Upper lobe of left lung (tissue), 6 donors: ENCODE measurements around the gene EVL. TPM values are rescaled to one million over a fixed set of nuclear protein-coding genes. Genes with fewer than 3 reads are reported as not detected.

ENCODE experiments used
- ATAC-seq, 2 donors: fragments of 200-7000 bp; cut with Tn5 transposase; one replicate each; pipeline ENCODE4 v1.9.1; 2022; ENCODE audit warnings: mild to moderate bottlenecking in 2 of 2, moderate library complexity in 2 of 2; ENCODE audit not compliant: low FRiP score in 2 of 2
- DNase-seq, 2 donors: peaks; one replicate each; pipeline ENCODE4 v3.0.0-alpha.2; 2019 to 2020
- H3K27ac ChIP-seq, 4 donors: fragments of 200-600 bp; sonication (generic); one replicate each; pipeline ENCODE4 v1.5.1; 2016 to 2019
- H3K27me3 ChIP-seq, 4 donors: fragments of 200-600 bp; sonication (generic); one replicate each; pipeline ENCODE4 v1.5.1; 2017 to 2019
- H3K36me3 ChIP-seq, 4 donors: fragments of 200-600 bp; sonication (generic); one replicate each; pipeline ENCODE4 v1.5.1; 2016 to 2019
- H3K4me1 ChIP-seq, 4 donors: fragments of 200-600 bp; sonication (generic); one replicate each; pipeline ENCODE4 v1.5.1; 2018 to 2019
- H3K4me3 ChIP-seq, 4 donors: fragments of 200-600 bp; sonication (generic); one replicate each; pipeline ENCODE4 v1.5.1; 2017 to 2019; ENCODE audit warnings: mild to moderate bottlenecking in 2 of 4, moderate library complexity in 1 of 4
- H3K9me3 ChIP-seq, 4 donors: fragments of 200-600 bp; sonication (generic); one replicate each; pipeline ENCODE4 v1.5.1; 2018 to 2019
- EP300 ChIP-seq, 4 donors: sonication (generic); formaldehyde crosslinking; IDR thresholded peaks; one replicate each; pipeline ENCODE4 v1.5.1; 2017; ENCODE audit warnings: antibody characterized with exemption in 4 of 4, control low read depth in 2 of 4
- POLR2A ChIP-seq, 4 donors: fragments of 450-650 bp; IDR thresholded peaks; one replicate each; pipeline ENCODE4 v1.5.1; 2016 to 2017; ENCODE audit warnings: antibody characterized with exemption in 4 of 4, mild to moderate bottlenecking in 2 of 4
- POLR2AphosphoS5 ChIP-seq, 2 donors: sonication (generic); formaldehyde crosslinking; IDR thresholded peaks; one replicate each; pipeline ENCODE4 v1.5.1; 2017; ENCODE audit warnings: antibody characterized with exemption in 2 of 2
- WGBS, 2 donors: methylation state at CpG; one replicate each; pipeline ENCODE4 v1.1.5; 2017 to 2018; 5-methylcytosine and 5-hydroxymethylcytosine counted together
- total RNA-seq, 6 donors: library from RNA; depleted of rRNA in 4 of 6; stranded (reverse); fragments of >200 nt in 4 of 6; gene quantifications; one replicate each; pipeline versions ENCODE4 v1.1.0 to v1.2.1, GENCODE V29; 2016 to 2021
- TF ChIP-seq, protein P1 (sequence below), 6 experiments: fragments of 450-650 bp in 4 of 6; fragments of 200-600 bp in 2 of 6; sonication (generic) in 2 of 6; IDR thresholded peaks; one replicate each; pipeline ENCODE4 v1.5.1; 2016 to 2019; ENCODE audit warnings: antibody characterized with exemption in 6 of 6
- donor health status: DM: no; HTN: no; CAD: no; lungs with moderate emphysema.
- donor health status: DM: no; HTN: yes; CAD: no; lungs with severe emphysema.

Gene EVL
- total RNA-seq, 6 donors from 2014 or later, result 69.6 to 222 (median 140) TPM

- Histone ChIP-seq H3K9me3 (no peaks in the 10 kb centered on the region), H3K27ac (no peak overlapping the region), H3K4me3 (peak overlapping the region in 3 of 4 donors; percentile 24 to 41 (median 40)), H3K36me3 (no peaks in the 10 kb centered on the region), H3K4me1 (peaks cover 7 to 11% (median 10%) of the 10 kb centered on the region in 4 donors), H3K27me3 (no peaks in the 10 kb centered on the region)
- WGBS, 2 donors, result no CpG with 5 or more reads among the region's 16 CpGs
- TF ChIP-seq, protein P1, sequence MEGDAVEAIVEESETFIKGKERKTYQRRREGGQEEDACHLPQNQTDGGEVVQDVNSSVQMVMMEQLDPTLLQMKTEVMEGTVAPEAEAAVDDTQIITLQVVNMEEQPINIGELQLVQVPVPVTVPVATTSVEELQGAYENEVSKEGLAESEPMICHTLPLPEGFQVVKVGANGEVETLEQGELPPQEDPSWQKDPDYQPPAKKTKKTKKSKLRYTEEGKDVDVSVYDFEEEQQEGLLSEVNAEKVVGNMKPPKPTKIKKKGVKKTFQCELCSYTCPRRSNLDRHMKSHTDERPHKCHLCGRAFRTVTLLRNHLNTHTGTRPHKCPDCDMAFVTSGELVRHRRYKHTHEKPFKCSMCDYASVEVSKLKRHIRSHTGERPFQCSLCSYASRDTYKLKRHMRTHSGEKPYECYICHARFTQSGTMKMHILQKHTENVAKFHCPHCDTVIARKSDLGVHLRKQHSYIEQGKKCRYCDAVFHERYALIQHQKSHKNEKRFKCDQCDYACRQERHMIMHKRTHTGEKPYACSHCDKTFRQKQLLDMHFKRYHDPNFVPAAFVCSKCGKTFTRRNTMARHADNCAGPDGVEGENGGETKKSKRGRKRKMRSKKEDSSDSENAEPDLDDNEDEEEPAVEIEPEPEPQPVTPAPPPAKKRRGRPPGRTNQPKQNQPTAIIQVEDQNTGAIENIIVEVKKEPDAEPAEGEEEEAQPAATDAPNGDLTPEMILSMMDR (IDR thresholded peaks at IDR 0.05), result no peak
- TF ChIP-seq POLR2A (IDR thresholded peaks at IDR 0.05), result no peak
- no peak for DNase-seq
- peak in 1 of 2 donors; percentile 3 for ATAC-seq
These were observed 100.7 kb downstream of the EVL start for GRCh38 chr14:100165831-100166440.

DNA sequence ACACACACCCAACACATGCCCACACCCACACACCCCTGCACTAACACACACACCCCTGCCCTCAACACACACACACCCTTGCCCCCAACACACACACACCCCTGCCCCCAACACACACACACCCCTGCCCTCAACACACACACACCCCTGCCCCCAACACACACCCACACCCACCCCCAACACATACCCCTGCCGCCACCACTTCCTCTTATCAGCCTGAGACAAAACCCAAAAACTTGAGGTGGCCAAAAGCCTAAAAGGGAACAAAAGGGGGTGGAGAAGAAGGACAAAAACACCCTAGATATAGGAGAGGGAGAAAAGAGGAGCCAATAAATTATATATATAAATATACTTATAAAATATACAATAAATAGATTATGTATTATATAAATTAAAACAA, 103.3 kb downstream of the EVL start:
- Histone ChIP-seq H3K36me3 (no peaks in the 10 kb centered on the region), H3K4me3 (no peak overlapping the region), H3K9me3 (no peaks in the 10 kb centered on the region), H3K27me3 (no peaks in the 10 kb centered on the region), H3K27ac (no peak overlapping the region), H3K4me1 (peaks cover 7 to 11% (median 10%) of the 10 kb centered on the region in 4 donors)
- 50 to 82% methylated on average over 1 of the region's 1 CpG for WGBS, 2 donors
- TF ChIP-seq, protein P1 (IDR thresholded peaks at IDR 0.05), result no peak
- no peak for TF ChIP-seq POLR2A (IDR thresholded peaks at IDR 0.05)
- TF ChIP-seq POLR2AphosphoS5 (IDR thresholded peaks at IDR 0.05), result no peak
- TF ChIP-seq EP300 (IDR thresholded peaks at IDR 0.05), result no peak
- ATAC-seq, result no peak
- DNase-seq, result no peak

DNA sequence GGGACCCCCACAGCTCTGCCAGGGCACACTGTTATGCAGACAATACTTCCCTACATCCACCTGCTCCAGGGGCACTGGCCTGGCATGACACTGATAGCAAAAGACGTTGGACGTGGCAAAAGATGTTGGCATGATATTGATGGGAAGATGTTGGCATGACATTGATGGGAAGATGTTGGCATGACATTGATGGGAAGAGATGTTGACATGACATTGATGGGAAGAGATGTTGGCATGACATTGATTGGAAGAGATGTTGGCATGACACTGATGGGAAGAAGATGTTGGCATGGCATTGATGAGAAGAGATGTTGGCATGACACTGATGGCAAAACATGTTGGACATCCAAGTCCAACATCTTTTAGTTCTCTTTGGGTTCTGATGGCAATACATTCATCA, 105.7 kb downstream of the EVL start:
- Histone ChIP-seq H3K4me1 (peaks cover 7 to 11% (median 10%) of the 10 kb centered on the region in 4 donors), H3K27me3 (no peaks in the 10 kb centered on the region), H3K4me3 (no peak overlapping the region), H3K27ac (no peak overlapping the region), H3K36me3 (no peaks in the 10 kb centered on the region), H3K9me3 (no peaks in the 10 kb centered on the region)
- DNase-seq, result no peak
- WGBS, 2 donors, result 97 to 98% methylated on average over 2 of the region's 2 CpGs
- TF ChIP-seq EP300 (IDR thresholded peaks at IDR 0.05), result no peak
- TF ChIP-seq POLR2AphosphoS5 (IDR thresholded peaks at IDR 0.05), result no peak
- TF ChIP-seq, protein P1 (IDR thresholded peaks at IDR 0.05), result no peak
- no peak for TF ChIP-seq POLR2A (IDR thresholded peaks at IDR 0.05)
- no peak for ATAC-seq

GRCh38 chr14:100172811-100173210, 107.6 kb downstream of the EVL start:
- Histone ChIP-seq H3K36me3 (no peaks in the 10 kb centered on the region), H3K4me3 (no peak overlapping the region), H3K9me3 (no peaks in the 10 kb centered on the region), H3K27me3 (no peaks in the 10 kb centered on the region), H3K4me1 (no peaks in the 10 kb centered on the region), H3K27ac (no peak overlapping the region)
- ATAC-seq (no peak), DNase-seq (no peak)
- 87 to 91% methylated on average over 5 of the region's 5 CpGs for WGBS, 2 donors
- no peak for TF ChIP-seq EP300 (IDR thresholded peaks at IDR 0.05)
- TF ChIP-seq POLR2A (IDR thresholded peaks at IDR 0.05), result no peak
- TF ChIP-seq, protein P1 (IDR thresholded peaks at IDR 0.05), result no peak
- TF ChIP-seq POLR2AphosphoS5 (IDR thresholded peaks at IDR 0.05), result no peak

DNA sequence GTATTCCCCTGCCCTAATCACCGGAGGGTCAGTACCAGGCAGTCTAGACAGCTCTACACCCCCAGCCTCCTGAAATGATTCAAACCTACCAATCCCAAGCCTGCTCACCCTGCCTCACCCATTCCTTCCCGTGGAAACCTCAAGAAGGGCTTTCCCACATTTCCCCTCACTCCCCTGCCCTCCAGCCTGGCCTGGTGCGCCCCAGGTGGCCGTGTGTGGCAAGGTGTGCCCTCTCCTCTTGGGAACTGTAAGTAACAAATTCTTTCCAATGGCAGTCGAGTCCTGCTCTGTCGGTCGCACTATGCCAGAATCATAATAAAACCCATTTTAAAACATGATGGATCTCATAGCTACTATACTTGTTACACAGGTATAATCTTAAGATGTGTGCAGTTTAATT, 108.1 kb downstream of the EVL start:
- H3K36me3 ChIP-seq, result no peaks in the 10 kb centered on the region
- no peak for TF ChIP-seq POLR2A (IDR thresholded peaks at IDR 0.05)
- TF ChIP-seq POLR2AphosphoS5 (IDR thresholded peaks at IDR 0.05), result no peak
- TF ChIP-seq EP300 (IDR thresholded peaks at IDR 0.05), result no peak
- TF ChIP-seq, protein P1 (IDR thresholded peaks at IDR 0.05), result no peak
- no peaks in the 10 kb centered on the region for H3K4me1 ChIP-seq
- H3K9me3 ChIP-seq, result no peaks in the 10 kb centered on the region
- H3K27me3 ChIP-seq, result no peaks in the 10 kb centered on the region
- DNase-seq (no peak), ATAC-seq (no peak)
- no peak overlapping the region for H3K4me3 ChIP-seq
- WGBS, 2 donors, result 76 to 81% methylated on average over 7 of the region's 7 CpGs
- H3K27ac ChIP-seq, result no peak overlapping the region
